Ovary (tissue), 9 donors: ENCODE results near the gene CPA1. TPM values are rescaled to one million over a fixed set of nuclear protein-coding genes. Genes with fewer than 3 reads are reported as not detected.

ENCODE experiments used
- DNase-seq, 5 donors: peaks; one replicate each; pipeline ENCODE4 v3.0.0-alpha.2; 2019 to 2020
- H3K27ac ChIP-seq, 2 donors: fragments of 200-600 bp; one replicate each; pipeline versions ENCODE4 v1.5.1 to v1.8.0; 2019 to 2022
- H3K27me3 ChIP-seq: fragments of 200-600 bp; one replicate; pipeline ENCODE4 v1.8.0; 2022
- H3K36me3 ChIP-seq: fragments of 200-600 bp; sonication (generic); one replicate; pipeline ENCODE4 v1.5.1; 2019
- H3K4me1 ChIP-seq: one replicate; pipeline ENCODE4 v1.8.1; 2013; ENCODE audit warnings: mild to moderate bottlenecking, moderate library complexity; ENCODE audit not compliant: insufficient read depth
- H3K4me3 ChIP-seq: fragments of 200-600 bp; sonication (generic); one replicate; pipeline ENCODE4 v1.5.1; 2017
- H3K9me3 ChIP-seq, 2 donors: fragments of 200-600 bp in 1 of 2; sonication (generic) in 1 of 2; one replicate each; pipeline versions ENCODE4 v1.5.1 to v1.8.1; 2013 to 2019; ENCODE audit warnings: mild to moderate bottlenecking in 1 of 2, moderate library complexity in 1 of 2
- CTCF ChIP-seq, 3 donors: fragments of 450-650 bp in 2 of 3; fragments of 200-600 bp in 1 of 3; IDR thresholded peaks; one replicate each; pipeline versions ENCODE4 v1.5.1 to v1.8.0; 2016 to 2022; ENCODE audit warnings: antibody characterized with exemption in 3 of 3, mild to moderate bottlenecking in 1 of 3
- EP300 ChIP-seq: sonication (generic); formaldehyde crosslinking; IDR thresholded peaks from one replicate; pipeline ENCODE4 v1.6.1; 2017; ENCODE audit warnings: antibody characterized with exemption
- POLR2A ChIP-seq: fragments of 450-650 bp; IDR thresholded peaks from one replicate; pipeline ENCODE4 v1.6.1; 2017; ENCODE audit warnings: antibody characterized with exemption, mild to moderate bottlenecking, moderate library complexity
- WGBS, 3 donors: extraction: QIAGEN DNeasy Blood & Tissue Kit in 1 of 3; methylation state at CpG; one replicate each; pipeline versions ENCODE4 v1.1.5 to v1.1.7; 2013 to 2017; 5-methylcytosine and 5-hydroxymethylcytosine counted together
- intact Hi-C, 4 donors: fragments of 100-400 bp; cut with DNase I; formaldehyde crosslinking; loops; one replicate each; pipeline versions ENCODE4 v1.11.0 to v1.15.1; 2022 to 2023
- polyA plus RNA-seq, 2 donors: library from polyadenylated mRNA; stranded (reverse); fragments of 200-250 nt in 1 of 2; fragments of 350-450 nt in 1 of 2; fragmentation: Illumina TruSeq in 1 of 2; extraction: RNeasy Lipid Tissue Mini Kit (QIAGEN cat#74804) in 1 of 2; gene quantifications; one replicate each; pipeline ENCODE4 v1.2.3, GENCODE V29; 2013 to 2014
- total RNA-seq, 7 donors: library from RNA; depleted of rRNA in 2 of 7; stranded (reverse); fragments of >200 nt in 2 of 7; fragmentation: NEBNext Ultra II Directional in 3 of 7; extraction: Animal tissue kit (Norgen Biotek cat#: 25700) in 3 of 7; gene quantifications; one replicate each; pipeline versions ENCODE4 v1.1.0 to v1.2.4, GENCODE V29; 2016 to 2023
- donor health status: DM: no; HTN: no; CAD: no; lungs with moderate emphysema.
- donor health status: DM: no; HTN: no; CAD: no.
- donor health status: Bipolar disorder and iron deficiency.
- donor health status: DM: yes; HTN: yes; CAD: no.
- donor health status: DM: no; HTN: no; CAD: no.
- donor health status: DM: yes; HTN: yes; CAD: no.

The CPA1 gene
- total and polyA plus RNA-seq, 9 donors, result 0.31 to 32.4 (median 1.9) TPM; not detected in 2

DNA sequence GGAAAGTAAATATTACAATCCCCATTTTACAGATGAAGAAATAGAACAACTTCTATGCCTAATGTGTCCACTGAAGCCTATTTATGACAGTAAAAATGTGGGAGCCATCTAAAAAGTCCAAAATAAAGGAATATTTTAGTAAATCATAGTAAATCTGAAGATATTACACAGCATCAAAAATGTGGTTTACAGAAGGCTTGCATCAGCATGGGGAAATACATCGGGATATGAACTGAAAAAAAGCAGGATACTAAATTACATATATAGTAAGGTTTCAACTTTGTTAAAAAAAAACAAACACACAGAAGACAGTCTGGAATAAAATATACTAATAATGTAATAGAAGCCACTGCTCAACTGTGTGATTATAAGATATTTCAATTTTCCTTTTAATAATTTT lies 20.8 kb downstream of the CPA1 start:
- H3K9me3 ChIP-seq, result no peaks in the 10 kb centered on the region
- 70 to 80% (median 74%) methylated on average over 1 of the region's 1 CpG for WGBS, 3 donors
- intact Hi-C loops, result loop anchor here in 1 of 4 donors (2.0 kb wide), 1 partner anchor 36 kb away; no protein-coding TSS in a partner anchor
- TF ChIP-seq CTCF (IDR thresholded peaks at IDR 0.05), result no peak
- no peak for TF ChIP-seq POLR2A
- no peak for TF ChIP-seq EP300
- no peak overlapping the region for H3K27ac ChIP-seq
- H3K4me3 ChIP-seq, result no peak overlapping the region
- no peaks in the 10 kb centered on the region for H3K36me3 ChIP-seq
- no peak for DNase-seq
- H3K4me1 ChIP-seq, result peaks cover 13% of the 10 kb centered on the region
- no peaks in the 10 kb centered on the region for H3K27me3 ChIP-seq

DNA sequence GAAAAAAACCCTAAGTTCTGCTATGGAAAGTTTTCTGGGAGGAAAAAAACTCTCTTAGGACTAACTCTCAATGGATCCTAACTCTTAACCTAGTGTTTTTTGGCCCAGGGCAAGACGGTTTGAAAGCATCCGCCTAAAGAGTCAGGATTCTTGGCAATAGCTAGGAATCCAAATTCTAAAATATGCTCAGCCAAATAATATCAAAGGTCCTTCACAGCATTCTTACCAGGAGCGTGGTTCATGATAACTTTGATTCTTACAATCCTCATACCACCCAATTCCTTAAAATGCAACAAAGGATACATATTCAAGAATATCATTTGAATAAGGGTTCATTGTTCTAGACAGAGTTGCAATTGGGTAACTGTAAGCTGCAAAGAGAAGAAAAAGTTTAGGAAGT lies 21.3 kb downstream of the CPA1 start:
- Histone ChIP-seq H3K4me1 (peaks cover 13% of the 10 kb centered on the region), H3K36me3 (no peaks in the 10 kb centered on the region), H3K27ac (no peak overlapping the region), H3K4me3 (no peak overlapping the region), H3K9me3 (no peaks in the 10 kb centered on the region), H3K27me3 (no peaks in the 10 kb centered on the region)
- DNase-seq, result no peak
- intact Hi-C loops, result loop anchor here in 1 of 4 donors (2.0 kb wide), 1 partner anchor 37 kb away; no protein-coding TSS in a partner anchor
- TF ChIP-seq CTCF (IDR thresholded peaks at IDR 0.05), result no peak
- no peak for TF ChIP-seq POLR2A
- no peak for TF ChIP-seq EP300
- WGBS, 3 donors, result 19 to 47% (median 22%) methylated on average over 3 of the region's 3 CpGs

DNA sequence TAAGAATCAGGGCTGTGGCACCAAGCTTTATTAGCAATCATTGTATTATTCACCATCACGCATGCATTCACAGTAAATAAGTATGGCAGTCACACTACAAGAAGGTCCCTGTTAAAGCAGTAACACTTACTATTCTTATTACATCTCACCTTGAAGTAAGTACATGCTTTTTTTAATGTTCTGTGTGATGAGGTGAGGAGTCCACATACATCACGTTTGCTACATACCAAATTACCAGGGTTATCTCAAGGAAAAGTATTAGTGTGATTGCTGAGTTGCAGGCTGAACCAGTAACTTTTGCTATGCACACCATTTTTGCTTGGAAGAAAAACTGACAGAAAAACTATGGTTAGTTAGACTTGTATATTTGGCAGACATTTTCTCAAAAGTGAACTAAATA lies 24.7 kb downstream of the CPA1 start:
- TF ChIP-seq EP300 (no peak), POLR2A (no peak), CTCF (IDR thresholded peaks at IDR 0.05) (no peak)
- 75 to 85% (median 83%) methylated on average over 2 of the region's 2 CpGs for WGBS, 3 donors
- Histone ChIP-seq H3K36me3 (no peaks in the 10 kb centered on the region), H3K27me3 (no peaks in the 10 kb centered on the region), H3K4me3 (no peak overlapping the region), H3K27ac (no peak overlapping the region), H3K4me1 (peaks cover 12% of the 10 kb centered on the region), H3K9me3 (no peaks in the 10 kb centered on the region)
- intact Hi-C loops, result no loop called here
- DNase-seq, result no peak

DNA sequence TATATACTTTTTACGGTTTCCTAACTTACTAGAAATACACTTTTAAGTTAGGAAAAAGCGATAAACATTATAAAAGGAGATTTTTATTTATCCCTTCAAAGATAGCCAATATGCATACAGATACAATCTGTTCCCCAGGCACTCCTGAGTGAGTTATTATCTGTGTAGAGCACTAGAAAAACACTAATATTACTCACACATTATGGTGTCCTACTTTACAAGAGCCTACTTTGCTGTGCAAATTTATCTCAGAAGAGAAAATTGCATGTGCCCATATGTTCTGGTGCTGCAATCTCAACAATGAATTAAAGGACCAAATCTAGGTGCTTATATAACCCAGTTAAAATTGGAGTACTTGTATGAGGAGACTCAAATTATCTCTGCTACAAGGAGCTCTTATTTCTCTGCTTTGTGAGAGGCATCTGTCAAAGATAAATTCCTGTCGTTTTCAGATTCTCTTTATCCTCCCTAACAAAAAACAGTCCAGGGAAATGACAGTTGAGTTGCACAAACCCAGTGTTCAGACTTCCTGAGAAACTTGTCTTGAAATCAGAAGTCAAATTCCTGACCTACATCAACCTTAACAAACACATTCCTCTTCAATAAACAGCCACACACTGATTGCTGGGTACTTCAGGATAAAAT lies 28.9 kb downstream of the CPA1 start:
- Histone ChIP-seq H3K4me3 (no peak overlapping the region), H3K9me3 (no peaks in the 10 kb centered on the region), H3K27ac (no peak overlapping the region), H3K27me3 (no peaks in the 10 kb centered on the region), H3K36me3 (no peaks in the 10 kb centered on the region), H3K4me1 (no peaks in the 10 kb centered on the region)
- DNase-seq, result no peak
- WGBS, 3 donors, result 64 to 65% (median 65%) methylated on average over 3 of the region's 3 CpGs
- TF ChIP-seq POLR2A (no peak), EP300 (no peak), CTCF (IDR thresholded peaks at IDR 0.05) (no peak)
- intact Hi-C loops, result no loop called here
